Panc1 (cell line): ENCODE data around the gene PFN2.
"Not testable (repeated sequence)": the region's sequence is repeated elsewhere in the genome, so short reads cannot be mapped to it uniquely, and the experiment has no call there.

Experiments
- POLR2AphosphoS5 ChIP-seq: IDR thresholded peaks from 2 replicates; pipeline ENCODE4 v1.6.1; 2012; ENCODE audit warnings: mild to moderate bottlenecking, low read depth, low read length, moderate library complexity
- SIN3A ChIP-seq: IDR thresholded peaks from 2 replicates; pipeline ENCODE4 v1.6.1; 2012; ENCODE audit warnings: low read depth, mild to moderate bottlenecking, low read length, moderate library complexity, borderline replicate concordance; ENCODE audit not compliant: insufficient read depth
- TF ChIP-seq, protein P1 (sequence below): fragments of 450-650 bp; IDR thresholded peaks from 2 replicates; pipeline ENCODE4 v1.5.1; 2017; ENCODE audit warnings: mild to moderate bottlenecking

DNA sequence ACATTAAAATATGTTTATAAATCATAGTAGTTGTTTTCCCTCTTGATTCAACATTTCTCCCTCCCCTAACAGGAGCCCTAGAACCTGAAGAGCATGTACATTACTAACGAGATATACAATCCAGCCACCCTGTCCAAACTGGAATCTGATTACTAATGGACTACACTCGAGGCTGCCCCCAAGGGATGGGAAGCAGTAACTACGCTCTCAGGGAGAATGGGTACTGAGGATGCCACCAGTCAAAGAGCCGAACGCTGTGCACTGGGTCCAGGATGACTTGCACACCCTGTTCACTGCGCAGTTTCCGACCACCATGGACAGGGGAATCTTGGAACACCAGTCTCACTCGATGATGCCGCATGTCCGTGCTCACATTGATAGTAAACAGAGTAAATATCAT, 11.3 kb upstream of the PFN2 start:
- TF ChIP-seq, protein P1, sequence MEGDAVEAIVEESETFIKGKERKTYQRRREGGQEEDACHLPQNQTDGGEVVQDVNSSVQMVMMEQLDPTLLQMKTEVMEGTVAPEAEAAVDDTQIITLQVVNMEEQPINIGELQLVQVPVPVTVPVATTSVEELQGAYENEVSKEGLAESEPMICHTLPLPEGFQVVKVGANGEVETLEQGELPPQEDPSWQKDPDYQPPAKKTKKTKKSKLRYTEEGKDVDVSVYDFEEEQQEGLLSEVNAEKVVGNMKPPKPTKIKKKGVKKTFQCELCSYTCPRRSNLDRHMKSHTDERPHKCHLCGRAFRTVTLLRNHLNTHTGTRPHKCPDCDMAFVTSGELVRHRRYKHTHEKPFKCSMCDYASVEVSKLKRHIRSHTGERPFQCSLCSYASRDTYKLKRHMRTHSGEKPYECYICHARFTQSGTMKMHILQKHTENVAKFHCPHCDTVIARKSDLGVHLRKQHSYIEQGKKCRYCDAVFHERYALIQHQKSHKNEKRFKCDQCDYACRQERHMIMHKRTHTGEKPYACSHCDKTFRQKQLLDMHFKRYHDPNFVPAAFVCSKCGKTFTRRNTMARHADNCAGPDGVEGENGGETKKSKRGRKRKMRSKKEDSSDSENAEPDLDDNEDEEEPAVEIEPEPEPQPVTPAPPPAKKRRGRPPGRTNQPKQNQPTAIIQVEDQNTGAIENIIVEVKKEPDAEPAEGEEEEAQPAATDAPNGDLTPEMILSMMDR = peak; percentile 52
- TF ChIP-seq POLR2AphosphoS5, SIN3A: not testable (repeated sequence)
